ENCODE results near the gene AGTPBP1.

DNA sequence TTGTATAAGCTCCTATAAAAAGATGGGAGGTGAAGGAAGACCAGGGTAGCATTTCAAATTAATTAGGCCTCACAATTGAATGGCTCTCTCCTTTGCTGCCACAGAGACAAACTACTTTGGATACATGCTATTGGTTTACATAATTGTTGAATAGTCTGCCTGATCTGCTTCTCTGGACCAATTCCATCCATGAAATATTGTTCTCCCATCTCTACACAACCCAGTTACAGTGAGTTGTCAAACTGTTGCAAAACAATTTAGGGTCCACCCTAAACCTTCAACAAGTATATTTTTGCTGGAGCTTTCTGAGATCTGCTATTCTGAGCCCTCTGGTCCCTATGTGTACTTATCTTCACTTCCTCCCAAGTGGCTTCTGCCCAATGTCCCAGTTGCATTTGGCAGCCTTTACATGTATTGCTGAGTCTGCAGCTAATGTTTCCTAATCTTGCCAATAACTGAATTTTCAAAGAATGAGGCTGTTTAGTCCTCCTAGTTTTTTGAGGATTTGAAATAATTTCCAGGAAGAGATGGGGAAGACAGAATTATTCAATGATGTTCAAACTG lies 38.9 kb downstream of the AGTPBP1 start:
- TF ChIP-seq EP300 (IDR thresholded peaks at IDR 0.05): no peak
- TF ChIP-seq, protein P1, sequence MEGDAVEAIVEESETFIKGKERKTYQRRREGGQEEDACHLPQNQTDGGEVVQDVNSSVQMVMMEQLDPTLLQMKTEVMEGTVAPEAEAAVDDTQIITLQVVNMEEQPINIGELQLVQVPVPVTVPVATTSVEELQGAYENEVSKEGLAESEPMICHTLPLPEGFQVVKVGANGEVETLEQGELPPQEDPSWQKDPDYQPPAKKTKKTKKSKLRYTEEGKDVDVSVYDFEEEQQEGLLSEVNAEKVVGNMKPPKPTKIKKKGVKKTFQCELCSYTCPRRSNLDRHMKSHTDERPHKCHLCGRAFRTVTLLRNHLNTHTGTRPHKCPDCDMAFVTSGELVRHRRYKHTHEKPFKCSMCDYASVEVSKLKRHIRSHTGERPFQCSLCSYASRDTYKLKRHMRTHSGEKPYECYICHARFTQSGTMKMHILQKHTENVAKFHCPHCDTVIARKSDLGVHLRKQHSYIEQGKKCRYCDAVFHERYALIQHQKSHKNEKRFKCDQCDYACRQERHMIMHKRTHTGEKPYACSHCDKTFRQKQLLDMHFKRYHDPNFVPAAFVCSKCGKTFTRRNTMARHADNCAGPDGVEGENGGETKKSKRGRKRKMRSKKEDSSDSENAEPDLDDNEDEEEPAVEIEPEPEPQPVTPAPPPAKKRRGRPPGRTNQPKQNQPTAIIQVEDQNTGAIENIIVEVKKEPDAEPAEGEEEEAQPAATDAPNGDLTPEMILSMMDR (IDR thresholded peaks at IDR 0.05): no peak
